ENCODE results near the gene ANTXR1.

Gene ANTXR1

GRCh38 chr2:68970566-68971265, 42.3 kb upstream of the ANTXR1 start:
- no peak for TF ChIP-seq CTCF (IDR thresholded peaks at IDR 0.05; ENCODE audit: low read depth, low read length)
- no peak for TF ChIP-seq EZH2phosphoT487 (IDR thresholded peaks at IDR 0.05; ENCODE audit: low read depth)
- no peaks in the 10 kb centered on the region for H3K9me3 ChIP-seq (ENCODE audit: insufficient read depth, low read length)
- H4K20me1 ChIP-seq (ENCODE audit: insufficient read depth, low read length): no peaks in the 10 kb centered on the region
- no peaks in the 10 kb centered on the region for H3K79me2 ChIP-seq (ENCODE audit: low read length)
- no peak overlapping the region for H3K4me2 ChIP-seq (ENCODE audit: low read length)
- H3K4me3 ChIP-seq (ENCODE audit: low read length): no peak overlapping the region
- no peak overlapping the region for H3K9ac ChIP-seq (ENCODE audit: low read length)
- H3K4me1 ChIP-seq (ENCODE audit: low read length): no peaks in the 10 kb centered on the region
- no peak overlapping the region for H3K27ac ChIP-seq (ENCODE audit: low read length)
- peaks cover 20% of the 10 kb centered on the region for H3K27me3 ChIP-seq (ENCODE audit: low read depth, low read length)
- H2AFZ ChIP-seq (ENCODE audit: low read depth, low read length): no peak overlapping the region
- H3K36me3 ChIP-seq (replicated peaks; ENCODE audit: low read depth, low read length): no peaks in the 10 kb centered on the region

- H3K4me2 ChIP-seq (ENCODE audit: low read length): no peak overlapping the region
- peaks cover 23% of the 10 kb centered on the region for H3K27me3 ChIP-seq (ENCODE audit: low read depth, low read length)
- no peaks in the 10 kb centered on the region for H3K9me3 ChIP-seq (ENCODE audit: insufficient read depth, low read length)
- H3K4me1 ChIP-seq (ENCODE audit: low read length): no peaks in the 10 kb centered on the region
- H3K27ac ChIP-seq (ENCODE audit: low read length): no peak overlapping the region
- H3K36me3 ChIP-seq (replicated peaks; ENCODE audit: low read depth, low read length): no peaks in the 10 kb centered on the region
- H3K79me2 ChIP-seq (ENCODE audit: low read length): no peaks in the 10 kb centered on the region
- no peaks in the 10 kb centered on the region for H4K20me1 ChIP-seq (ENCODE audit: insufficient read depth, low read length)
- no peak overlapping the region for H3K9ac ChIP-seq (ENCODE audit: low read length)
- H3K4me3 ChIP-seq (ENCODE audit: low read length): no peak overlapping the region
- TF ChIP-seq CTCF (IDR thresholded peaks at IDR 0.05; ENCODE audit: low read depth, low read length): no peak
- no peak for TF ChIP-seq EZH2phosphoT487 (IDR thresholded peaks at IDR 0.05; ENCODE audit: low read depth)
- H2AFZ ChIP-seq (ENCODE audit: low read depth, low read length): no peak overlapping the region
These were observed 41.3 kb upstream of the ANTXR1 start for GRCh38 chr2:68971591-68972231.

GRCh38 chr2:68974251-68974650, 38.7 kb upstream of the ANTXR1 start, which contains the start of gene GKN1:
GKN1 (plus strand) TSS chr2:68974636; CDS start chr2:68974678, 42 bp downstream.
- Histone ChIP-seq H3K27ac (ENCODE audit: low read length) (no peak within 1 kb of the TSS), H3K4me3 (ENCODE audit: low read length) (no peak within 1 kb of the TSS), H4K20me1 (ENCODE audit: insufficient read depth, low read length) (no peaks in the 10 kb centered on the region), H3K27me3 (ENCODE audit: low read depth, low read length) (peaks cover 38% of the 10 kb centered on the region), H2AFZ (ENCODE audit: low read depth, low read length) (no peak within 1 kb of the TSS), H3K4me1 (ENCODE audit: low read length) (no peaks in the 10 kb centered on the region), H3K9me3 (ENCODE audit: insufficient read depth, low read length) (no peaks in the 10 kb centered on the region), H3K9ac (ENCODE audit: low read length) (no peak within 1 kb of the TSS), H3K36me3 (replicated peaks; ENCODE audit: low read depth, low read length) (no peaks in the 10 kb centered on the region), H3K79me2 (ENCODE audit: low read length) (no peaks in the 10 kb centered on the region), H3K4me2 (ENCODE audit: low read length) (no peak within 1 kb of the TSS)
- TF ChIP-seq EZH2phosphoT487 (IDR thresholded peaks at IDR 0.05; ENCODE audit: low read depth) (no peak), CTCF (IDR thresholded peaks at IDR 0.05; ENCODE audit: low read depth, low read length) (no peak)

- Histone ChIP-seq H3K4me3 (ENCODE audit: low read length) (no peak overlapping the region), H3K27me3 (ENCODE audit: low read depth, low read length) (peaks cover 47% of the 10 kb centered on the region), H3K27ac (ENCODE audit: low read length) (no peak overlapping the region), H3K4me2 (ENCODE audit: low read length) (no peak overlapping the region), H3K36me3 (replicated peaks; ENCODE audit: low read depth, low read length) (no peaks in the 10 kb centered on the region), H4K20me1 (ENCODE audit: insufficient read depth, low read length) (no peaks in the 10 kb centered on the region), H3K4me1 (ENCODE audit: low read length) (no peaks in the 10 kb centered on the region), H2AFZ (ENCODE audit: low read depth, low read length) (no peak overlapping the region), H3K79me2 (ENCODE audit: low read length) (no peaks in the 10 kb centered on the region), H3K9me3 (ENCODE audit: insufficient read depth, low read length) (no peaks in the 10 kb centered on the region), H3K9ac (ENCODE audit: low read length) (no peak overlapping the region)
- TF ChIP-seq CTCF (IDR thresholded peaks at IDR 0.05; ENCODE audit: low read depth, low read length) (no peak), EZH2phosphoT487 (IDR thresholded peaks at IDR 0.05; ENCODE audit: low read depth) (no peak)
These were observed 37.9 kb upstream of the ANTXR1 start for GRCh38 chr2:68974946-68975665.
